Panc1 (cell line): ENCODE data around the gene TSPAN16.

Experiments used
- CTCF ChIP-seq: fragments of 450-650 bp; IDR thresholded peaks from 2 replicates; pipeline ENCODE4 v1.5.1; 2017; ENCODE audit warnings: mild to moderate bottlenecking
- POLR2AphosphoS5 ChIP-seq: IDR thresholded peaks from 2 replicates; pipeline ENCODE4 v1.6.1; 2012; ENCODE audit warnings: mild to moderate bottlenecking, low read depth, low read length, moderate library complexity
- REST ChIP-seq, 2 experiments: IDR thresholded peaks; 2 replicates each; pipeline ENCODE4 v1.6.1; 2011 to 2012; ENCODE audit warnings: low read depth in 2 of 2, control low read depth in 1 of 2, low read length in 1 of 2, mild to moderate bottlenecking in 1 of 2, moderate library complexity in 1 of 2; ENCODE audit not compliant: insufficient read depth in 1 of 2
- TCF7L2 ChIP-seq: IDR thresholded peaks from 2 replicates; pipeline ENCODE4 v1.6.1; 2011; ENCODE audit warnings: mild to moderate bottlenecking, low read depth, low read length, inconsistent platforms

- TF ChIP-seq CTCF: no peak
- no peak for TF ChIP-seq POLR2AphosphoS5
- no peak for TF ChIP-seq REST (IDR thresholded peaks at IDR 0.05; ENCODE audit: insufficient read depth in 1 of 2, low read depth in 2 of 2, low read length in 1 of 2)
- TF ChIP-seq TCF7L2: no peak
Measured at GRCh38 chr19:11248852-11249251, 47.1 kb upstream of the TSPAN16 start.
